GM19324 (cell line): ENCODE results near the gene PATE3.

ENCODE experiments used
- ATAC-seq: cut with Tn5 transposase; IDR thresholded peaks from one replicate; pipeline ENCODE4 v1.9.1; 2021; ENCODE audit warnings: mild to moderate bottlenecking, moderate library complexity; ENCODE audit not compliant: unreplicated experiment, low FRiP score

The PATE3 gene, protein sequence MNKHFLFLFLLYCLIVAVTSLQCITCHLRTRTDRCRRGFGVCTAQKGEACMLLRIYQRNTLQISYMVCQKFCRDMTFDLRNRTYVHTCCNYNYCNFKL

DNA sequence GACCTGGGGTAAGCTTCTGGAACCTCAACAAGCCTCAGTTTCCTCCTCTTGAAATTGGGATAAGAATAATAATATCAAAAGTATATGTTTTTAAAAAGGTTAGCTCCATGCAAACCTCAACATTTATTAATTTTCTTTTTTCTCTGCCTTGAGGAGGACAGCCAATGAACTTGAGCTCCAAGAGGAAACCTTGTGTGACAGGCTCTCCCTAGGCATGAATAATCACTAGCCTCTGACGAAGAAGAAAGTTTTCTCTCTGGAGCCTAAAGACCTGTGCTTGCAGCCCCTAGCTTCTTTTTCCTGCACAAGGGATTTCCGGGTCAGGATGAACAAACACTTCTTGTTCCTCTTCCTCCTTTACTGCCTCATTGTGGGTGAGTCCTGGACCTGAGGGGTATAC, at the start of gene PATE3:
Gene PATE3, plus strand, starts transcription at position 301 of the 400 bp plus-strand sequence. Its CDS starts 25 bp downstream, at position 326.
- ATAC-seq = no peak

DNA sequence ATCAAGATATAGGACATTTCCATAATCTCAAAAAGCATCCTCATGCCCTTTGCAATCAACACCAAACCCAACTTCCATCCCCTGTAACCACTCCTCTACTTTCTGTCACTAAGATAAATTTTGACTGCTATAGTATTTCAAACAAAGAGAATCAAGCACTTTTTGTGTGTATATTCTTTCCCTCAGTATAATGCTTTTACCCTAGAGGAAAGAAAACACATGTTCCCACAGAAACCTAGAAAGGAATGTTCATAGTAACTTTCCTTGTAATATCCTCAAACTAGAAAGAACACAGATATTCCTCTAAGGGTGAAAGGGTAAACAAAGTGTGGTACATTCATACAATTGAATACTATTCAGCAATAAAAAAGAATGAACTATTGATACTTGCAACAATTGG, 47.3 kb upstream of the PATE3 start:
- no peak for ATAC-seq

DNA sequence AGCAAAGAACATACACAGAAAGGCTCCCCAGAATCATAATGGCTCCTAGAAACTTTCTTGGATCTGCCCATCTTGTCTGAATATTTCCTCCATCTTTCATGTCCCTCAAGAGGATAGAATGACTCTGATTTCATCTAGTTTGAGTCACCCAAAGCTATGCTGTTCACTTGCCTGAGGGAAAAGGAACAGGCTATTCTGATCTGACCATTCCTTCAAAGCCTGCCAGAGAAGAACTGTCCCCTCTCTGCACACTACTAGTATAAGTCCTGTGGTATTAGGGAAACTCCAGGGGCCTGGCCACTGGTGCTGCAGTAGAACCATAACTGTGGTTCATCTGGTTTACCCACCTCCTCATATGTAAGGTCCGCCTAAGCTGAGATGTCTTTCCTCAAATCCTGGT, 44.2 kb upstream of the PATE3 start:
- no peak for ATAC-seq

DNA sequence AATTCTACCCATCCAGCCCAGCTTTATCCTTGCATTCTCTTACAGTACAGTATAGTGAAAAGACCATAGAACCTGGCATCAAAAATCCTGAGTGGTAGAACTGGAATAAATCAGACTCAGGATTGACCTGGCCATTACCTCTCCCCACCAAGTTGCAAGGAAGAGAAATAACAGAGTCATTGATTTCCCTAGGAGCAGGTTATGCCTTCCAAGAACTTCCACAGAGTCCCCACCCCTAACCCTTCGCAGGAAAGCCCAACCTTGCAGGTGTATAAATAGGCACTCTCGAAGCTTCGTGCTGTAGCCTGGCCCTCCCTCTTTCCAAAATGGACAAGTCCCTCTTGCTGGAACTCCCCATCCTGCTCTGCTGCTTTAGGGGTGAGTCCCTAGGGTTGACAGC, 41.9 kb upstream of the PATE3 start, which contains the start of gene PATE1:
Gene PATE1, plus strand, starts transcription at position 301 of the 400 bp plus-strand sequence. Its CDS starts 26 bp downstream, at position 327.
- ATAC-seq = no peak

DNA sequence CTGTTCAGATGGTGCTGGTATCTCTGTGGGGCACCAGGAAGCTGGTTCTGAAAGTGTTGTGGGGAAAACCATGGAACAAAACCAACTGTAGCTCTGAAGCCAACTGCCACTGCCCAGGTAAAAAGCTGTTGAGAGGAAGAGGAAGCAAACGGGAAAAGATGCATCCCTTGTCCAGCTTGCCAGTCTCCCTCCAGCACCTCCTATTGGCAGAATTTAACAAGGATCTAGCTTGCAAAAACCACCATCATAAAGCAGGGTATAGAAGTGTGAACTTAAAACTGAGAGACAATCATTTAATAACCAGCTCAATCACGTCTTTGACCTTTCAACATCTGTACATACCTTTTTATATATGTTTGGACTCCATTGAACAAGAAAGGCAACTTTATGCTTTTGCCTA, 37.3 kb upstream of the PATE3 start:
- no peak for ATAC-seq

DNA sequence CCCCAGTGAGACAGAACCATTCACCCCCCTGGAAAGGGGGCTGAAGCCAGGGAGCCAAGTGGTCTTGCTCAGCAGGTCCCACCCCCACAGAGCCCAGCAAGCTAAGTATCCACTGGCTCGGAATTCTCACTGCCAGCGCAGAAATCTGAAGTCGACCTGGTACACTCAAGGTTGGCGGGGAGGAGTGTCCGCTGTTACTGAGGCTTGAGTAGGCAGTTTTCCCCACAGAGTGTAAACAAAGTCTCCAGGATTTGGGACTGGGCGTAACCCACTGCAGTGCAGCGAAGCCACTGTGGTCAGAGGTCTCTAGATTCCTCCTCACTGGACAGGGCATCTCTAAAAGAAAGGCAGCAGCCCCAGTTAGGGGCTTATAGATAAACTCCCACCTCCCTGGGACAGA, 31.9 kb upstream of the PATE3 start:
- ATAC-seq = no peak

DNA sequence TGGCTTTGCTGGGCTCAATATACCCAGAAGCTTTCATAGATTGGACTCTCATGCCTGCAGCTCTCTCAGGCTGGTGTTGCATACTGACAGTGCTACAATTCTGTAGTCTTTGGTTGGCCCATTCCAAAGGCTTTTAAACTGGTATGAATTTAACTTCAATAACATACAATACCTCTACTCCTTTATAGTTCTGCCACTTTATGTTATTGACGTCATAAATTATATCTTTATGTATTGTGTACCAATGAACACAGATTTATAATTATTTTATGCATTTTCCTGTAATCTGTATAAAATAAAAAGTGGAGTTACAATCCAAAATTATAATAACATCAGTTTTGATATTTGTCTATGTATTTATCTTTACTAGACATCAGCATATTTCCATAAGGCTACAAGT, 25.5 kb upstream of the PATE3 start:
- no peak for ATAC-seq

DNA sequence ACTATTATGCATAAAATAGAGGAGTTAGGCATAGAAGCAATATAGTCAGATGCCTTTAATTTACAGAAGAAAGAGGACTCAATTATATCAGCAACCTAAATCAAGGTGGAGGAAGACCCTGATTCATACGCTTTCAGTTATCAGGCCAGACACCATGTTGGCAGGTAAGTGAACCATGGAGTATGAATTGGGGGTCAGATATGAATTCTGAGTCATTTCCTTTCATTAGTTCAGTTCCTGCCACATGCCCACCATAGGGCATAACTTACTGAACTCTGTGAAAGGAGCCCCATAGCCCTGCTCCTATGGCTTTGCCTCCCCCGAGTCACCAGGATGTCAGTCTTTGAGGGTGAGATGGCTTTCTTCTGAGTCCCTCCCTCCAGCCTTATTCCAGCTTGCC, 24.4 kb upstream of the PATE3 start:
- ATAC-seq = no peak

DNA sequence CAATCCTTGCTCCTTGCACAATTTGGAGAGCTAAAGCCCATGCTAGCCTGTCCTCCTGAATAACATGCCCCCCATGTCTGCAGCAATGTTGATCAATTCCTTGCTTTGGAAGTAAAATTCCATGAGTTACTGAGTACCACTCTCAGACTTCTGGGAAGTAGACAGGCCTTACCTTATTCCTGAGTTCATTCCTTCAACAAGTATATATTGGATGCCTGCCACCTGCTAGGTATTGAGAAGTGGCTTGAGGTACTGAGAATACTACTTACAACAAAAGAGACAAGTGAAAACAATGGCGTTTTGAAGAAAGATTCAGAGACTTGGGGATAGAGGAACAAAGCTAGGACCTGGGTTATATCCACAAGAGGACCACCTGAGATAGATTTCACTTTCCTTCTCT, 21.7 kb upstream of the PATE3 start:
- no peak for ATAC-seq

DNA sequence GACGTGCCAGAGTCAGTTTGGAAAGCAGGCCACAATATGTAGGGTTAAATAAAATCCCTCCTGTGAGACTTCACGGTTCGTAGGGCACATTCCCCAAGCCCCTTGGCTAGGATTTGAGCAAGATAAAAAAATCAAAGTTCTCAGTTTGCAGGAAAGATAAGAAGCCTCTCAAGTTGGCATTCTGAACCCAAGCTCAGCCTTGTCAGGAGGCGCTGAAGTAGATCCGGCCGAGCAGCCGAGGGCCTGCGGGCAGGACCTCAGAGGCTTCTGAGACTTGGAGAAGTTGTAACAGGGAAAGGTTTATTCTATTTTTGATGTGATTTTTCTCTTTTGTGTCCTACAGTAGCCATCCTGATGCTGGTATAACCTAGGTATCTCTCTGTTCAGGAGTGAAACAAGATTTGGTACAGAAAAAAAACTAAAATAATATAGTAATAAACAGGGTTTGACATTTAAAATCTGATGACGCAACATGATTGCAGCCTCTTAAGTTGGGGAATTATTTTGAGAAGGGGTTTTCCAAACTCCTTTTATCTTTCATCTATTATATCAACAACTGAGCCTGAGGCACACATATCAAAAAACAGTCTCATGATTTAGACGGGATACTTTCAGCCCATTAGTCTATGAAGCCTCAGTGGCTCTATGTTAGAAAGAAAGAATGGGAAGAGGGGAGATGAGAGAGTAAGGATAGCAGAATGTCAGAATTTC, 19.4 kb upstream of the PATE3 start:
- no peak for ATAC-seq

DNA sequence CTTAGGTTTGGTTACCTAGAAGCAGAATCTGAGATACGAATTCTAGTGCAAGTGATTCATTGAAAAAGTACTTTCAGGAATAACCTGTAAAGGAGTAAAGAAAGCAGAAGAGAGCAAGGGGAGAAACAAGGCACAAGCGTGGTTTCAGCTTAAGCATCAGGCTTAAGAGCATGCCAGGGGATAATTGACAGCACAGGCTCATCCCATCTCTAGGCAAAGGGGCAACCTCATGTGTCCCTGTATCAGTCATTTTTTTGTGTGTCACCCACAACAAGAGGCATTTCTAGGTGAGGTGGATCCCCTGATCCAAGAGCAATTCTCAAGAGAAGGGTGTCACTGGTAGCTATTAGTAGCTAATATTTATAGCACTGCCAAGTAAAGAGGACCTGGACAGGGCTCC, 17.3 kb upstream of the PATE3 start:
- ATAC-seq = no peak

DNA sequence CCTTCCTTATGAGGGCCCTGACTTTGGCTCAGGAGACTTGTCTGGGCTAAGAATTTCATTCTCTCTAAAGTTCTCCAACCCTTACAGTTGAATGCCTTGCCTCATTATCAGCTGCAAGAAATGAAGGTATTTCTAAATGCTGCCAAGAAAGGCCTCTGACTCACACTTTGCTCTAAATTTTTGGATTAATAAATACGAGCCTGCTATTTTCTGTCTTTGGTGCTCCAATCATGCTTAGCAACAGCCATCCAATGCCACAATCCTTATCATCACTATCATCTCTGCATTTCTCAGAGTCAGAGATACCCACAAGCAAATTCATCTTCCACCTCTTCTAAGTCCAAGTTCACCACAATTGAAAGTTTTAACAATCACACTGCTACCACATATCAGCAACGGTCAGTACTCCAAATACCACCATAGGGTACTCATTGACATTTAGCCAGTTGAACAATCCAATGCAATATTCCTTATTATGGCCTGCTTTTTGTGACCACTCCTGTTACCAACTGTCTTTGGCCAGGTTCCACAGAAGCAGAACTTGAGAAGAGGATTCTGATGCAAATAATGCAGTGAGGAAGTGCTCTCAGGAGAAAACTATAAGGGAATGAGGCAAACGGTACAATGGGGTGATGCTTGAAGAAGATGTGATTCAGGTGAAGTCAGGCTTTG, 15.0 kb upstream of the PATE3 start:
- ATAC-seq = no peak

DNA sequence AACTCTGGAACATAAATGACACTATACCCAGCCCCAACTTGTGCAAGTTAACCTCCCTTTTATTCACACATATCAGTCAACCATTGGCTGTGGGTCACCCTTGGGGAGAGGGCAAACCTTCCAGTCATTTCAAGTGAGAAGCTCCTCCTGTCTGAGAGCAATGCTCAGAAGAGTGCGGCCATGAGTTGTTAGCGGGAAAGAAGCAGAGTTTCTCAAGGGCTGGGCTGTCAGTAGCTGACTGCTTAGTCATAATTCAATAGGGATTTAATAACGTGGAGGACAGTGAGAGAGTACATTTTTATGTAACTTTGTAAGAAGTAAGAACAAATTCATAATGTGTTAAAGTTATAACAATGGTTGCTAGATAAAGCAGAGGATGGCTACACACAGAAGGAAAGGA, 14.4 kb upstream of the PATE3 start:
- ATAC-seq = no peak

DNA sequence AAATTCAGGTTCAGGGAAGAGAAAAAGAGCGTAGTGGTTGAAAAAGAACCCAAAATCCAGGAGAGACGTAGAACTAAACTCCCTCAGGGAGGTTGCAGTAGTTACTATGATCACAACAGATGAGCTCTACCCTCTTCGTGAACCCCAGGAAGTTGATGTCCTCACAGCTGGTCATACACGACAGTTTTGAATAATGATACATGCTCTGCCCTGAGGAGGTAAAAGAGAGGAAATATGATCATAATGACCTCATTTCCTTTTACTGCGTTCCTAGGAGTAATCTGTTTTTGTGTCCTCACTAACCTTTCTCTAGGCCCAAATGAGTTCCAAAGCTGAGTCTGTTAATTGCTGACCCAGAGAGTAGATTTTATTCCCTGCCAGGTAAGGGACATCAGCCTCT, 10.6 kb upstream of the PATE3 start:
- no peak for ATAC-seq

DNA sequence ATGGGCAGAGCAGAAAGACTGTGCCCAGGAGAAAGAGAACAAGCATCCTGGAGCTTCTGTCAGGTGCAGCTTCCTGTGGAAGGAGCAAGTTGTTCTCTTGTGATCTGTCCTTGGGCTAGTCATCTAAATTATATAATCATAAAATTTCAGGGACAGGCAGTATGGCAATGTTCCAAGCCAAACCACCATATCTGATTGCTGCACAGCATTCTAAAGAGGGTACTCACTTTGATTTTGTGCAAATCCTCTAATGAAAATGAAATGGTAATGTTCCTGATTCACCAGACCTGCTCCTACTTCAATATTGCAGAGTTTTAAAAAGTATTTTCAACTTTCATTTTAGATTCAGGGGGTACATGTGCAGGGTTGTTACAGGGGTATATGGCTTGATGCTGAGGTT, 9.2 kb upstream of the PATE3 start, which contains the start of gene PATE2:
Gene PATE2, minus strand, starts transcription at position 101 of the 400 bp plus-strand sequence. Its CDS starts 55 bp downstream, at position 46.
- no peak for ATAC-seq

DNA sequence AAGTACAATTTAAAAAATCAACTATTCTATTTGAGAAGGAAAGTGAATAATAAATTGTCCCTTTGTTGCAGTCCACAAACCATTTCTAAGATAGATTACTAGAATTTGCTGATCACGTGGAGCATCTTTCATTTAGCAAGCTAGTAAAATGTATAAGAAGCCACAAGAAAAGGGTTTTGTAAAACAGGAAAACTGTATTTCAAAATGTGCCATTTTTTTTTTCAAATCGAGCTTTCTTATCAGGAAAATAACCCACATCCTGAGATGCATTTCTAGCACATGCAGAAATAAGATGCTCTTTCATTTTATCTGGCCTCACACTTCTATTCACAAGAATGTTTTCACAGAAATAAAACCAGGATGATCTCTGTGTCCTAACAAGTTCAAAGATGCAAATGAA, 3.2 kb upstream of the PATE3 start:
- no peak for ATAC-seq

DNA sequence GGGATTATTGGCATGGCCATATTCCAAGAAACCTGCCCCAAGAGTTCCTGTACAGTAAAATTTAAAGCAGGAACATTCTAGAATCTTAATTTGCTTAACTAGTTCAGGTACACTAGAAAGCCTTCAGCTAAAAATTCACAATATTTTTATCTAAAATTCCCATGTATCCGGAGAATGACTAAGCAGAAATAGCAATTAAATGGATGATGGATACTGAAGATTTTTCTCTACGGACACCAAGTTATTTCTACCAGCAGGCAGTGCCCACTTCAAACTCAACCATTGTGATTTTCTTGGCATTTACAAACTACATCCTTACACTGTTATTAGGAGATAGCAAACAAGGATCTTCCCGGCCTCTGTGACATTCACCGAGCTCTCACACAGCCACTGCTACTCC, 2.9 kb downstream of the PATE3 start:
- ATAC-seq = no peak

DNA sequence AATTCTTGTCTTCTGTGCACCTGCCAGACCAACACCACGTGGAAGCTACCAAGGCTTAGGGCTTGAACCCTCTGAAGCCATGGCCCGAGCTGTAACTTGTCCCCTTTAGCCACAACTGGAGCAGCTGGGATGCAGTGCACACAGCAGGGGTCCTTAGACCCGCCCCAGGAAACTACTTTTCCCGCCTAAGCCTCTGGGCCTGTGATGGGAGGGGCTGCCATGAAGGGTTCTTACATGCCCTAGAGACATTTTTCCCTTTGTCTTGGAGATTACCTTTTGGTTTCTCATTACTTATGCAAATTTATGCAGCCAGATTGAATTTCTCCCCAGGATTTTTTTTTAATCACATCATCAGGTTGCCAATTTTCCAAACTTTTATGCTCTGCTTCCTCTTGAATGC, 9.7 kb downstream of the PATE3 start:
- no peak for ATAC-seq

DNA sequence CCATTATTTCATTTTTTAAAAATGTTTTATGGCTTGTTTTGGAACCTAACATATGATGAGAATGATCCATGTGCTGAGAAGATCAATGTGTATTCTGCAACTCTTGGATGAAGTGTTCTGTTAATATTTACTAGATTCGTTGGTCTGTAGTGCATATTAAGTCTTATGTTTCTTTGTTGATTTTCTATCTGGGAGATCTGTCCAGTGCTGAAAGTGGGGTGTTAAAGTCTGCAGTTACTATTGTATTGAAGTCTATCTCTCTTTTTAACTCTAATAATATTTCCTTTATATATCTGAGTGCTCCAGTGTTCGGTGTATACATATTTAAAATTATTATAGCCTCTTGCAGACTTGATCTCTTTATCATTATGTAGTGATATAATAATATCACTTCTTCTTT, 11.9 kb downstream of the PATE3 start:
- no peak for ATAC-seq

DNA sequence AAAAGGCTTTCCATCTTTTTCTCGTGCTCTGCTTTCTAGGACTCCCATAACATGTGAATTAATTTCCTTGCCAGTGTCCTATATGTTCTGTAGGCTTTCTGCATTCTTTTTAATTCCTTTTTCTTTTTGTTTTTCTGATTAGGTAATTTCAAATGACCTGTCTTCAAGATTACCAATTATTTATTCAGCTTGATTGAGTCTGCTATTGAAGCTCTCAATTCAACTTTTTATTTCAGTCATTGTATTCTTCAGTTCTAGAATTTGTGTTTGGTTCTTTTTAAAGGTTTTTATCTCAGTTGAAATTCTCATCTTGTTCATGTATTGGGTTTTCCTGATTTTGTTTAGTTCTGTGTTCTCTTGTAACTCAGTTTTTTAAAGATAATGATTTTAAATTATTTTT, 14.5 kb downstream of the PATE3 start:
- ATAC-seq = no peak

DNA sequence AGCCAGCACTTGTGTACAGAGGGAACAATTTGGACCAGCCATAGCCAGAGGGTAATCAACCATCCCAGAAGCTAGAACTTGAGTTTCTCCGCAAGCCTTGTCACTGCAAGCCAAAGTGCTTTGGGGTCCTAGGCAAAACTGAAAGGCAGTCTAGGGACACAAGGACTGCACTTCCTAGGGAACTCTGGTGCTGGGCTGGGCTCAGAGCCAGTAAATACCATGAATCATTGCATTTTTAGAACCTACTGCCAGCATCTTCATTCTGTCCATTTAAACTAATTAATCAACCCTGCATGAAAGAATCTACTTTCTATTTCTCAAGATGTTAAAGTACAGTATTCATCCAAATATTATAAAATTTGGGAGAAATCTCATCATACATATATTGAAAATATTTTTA, 20.0 kb downstream of the PATE3 start:
- ATAC-seq = no peak

DNA sequence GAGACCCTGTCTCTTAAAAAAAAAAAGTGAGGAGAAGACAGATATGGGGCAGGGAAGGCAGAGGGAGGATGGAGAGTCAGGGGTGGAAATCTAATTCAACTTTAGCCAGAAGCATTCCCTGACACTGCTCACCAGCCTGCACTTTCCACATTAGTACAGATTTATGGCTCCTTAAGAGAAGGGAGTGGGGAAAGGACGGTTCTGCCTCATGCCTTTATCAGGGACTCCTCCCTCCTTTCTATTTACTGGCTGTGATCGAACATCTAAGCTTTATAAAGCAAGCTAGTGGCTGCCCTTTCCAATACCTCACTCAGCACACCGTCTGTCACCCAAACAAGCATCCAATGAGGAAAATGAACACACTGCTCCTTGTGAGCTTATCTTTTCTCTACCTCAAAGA, 45.1 kb downstream of the PATE3 start, which contains the start of gene PATE4:
Gene PATE4, plus strand, starts transcription at position 301 of the 400 bp plus-strand sequence. Its CDS starts 44 bp downstream, at position 345.
- no peak for ATAC-seq
